Mucosa of stomach (tissue), 1 donor: ENCODE results near the gene SLC38A10.
"Not testable (repeated sequence)": the region's sequence is repeated elsewhere in the genome, so short reads cannot be mapped to it uniquely, and the experiment has no call there.

Source experiments
- H3K27me3 ChIP-seq: one replicate; pipeline ENCODE4 v1.7.0; 2013; ENCODE audit warnings: mild to moderate bottlenecking, low read length; ENCODE audit not compliant: control insufficient read depth, insufficient read depth
- H3K36me3 ChIP-seq: one replicate; pipeline ENCODE4 v1.7.0; 2013; ENCODE audit warnings: low read length; ENCODE audit not compliant: control insufficient read depth, insufficient read depth
- H3K4me1 ChIP-seq: one replicate; pipeline ENCODE4 v1.7.0; 2013; ENCODE audit warnings: mild to moderate bottlenecking, low read length; ENCODE audit not compliant: control insufficient read depth, insufficient read depth
- H3K4me3 ChIP-seq: one replicate; pipeline ENCODE4 v1.7.0; 2013; ENCODE audit warnings: low read length
- H3K9ac ChIP-seq: one replicate; pipeline ENCODE4 v1.7.0; 2013; ENCODE audit warnings: mild to moderate bottlenecking, low read length, moderate library complexity
- H3K9me3 ChIP-seq: one replicate; pipeline ENCODE4 v1.7.0; 2013; ENCODE audit warnings: mild to moderate bottlenecking, low read length, moderate library complexity; ENCODE audit not compliant: control insufficient read depth
- donor health status: Pancreatic carcinoma.

SLC38A10 gene

DNA sequence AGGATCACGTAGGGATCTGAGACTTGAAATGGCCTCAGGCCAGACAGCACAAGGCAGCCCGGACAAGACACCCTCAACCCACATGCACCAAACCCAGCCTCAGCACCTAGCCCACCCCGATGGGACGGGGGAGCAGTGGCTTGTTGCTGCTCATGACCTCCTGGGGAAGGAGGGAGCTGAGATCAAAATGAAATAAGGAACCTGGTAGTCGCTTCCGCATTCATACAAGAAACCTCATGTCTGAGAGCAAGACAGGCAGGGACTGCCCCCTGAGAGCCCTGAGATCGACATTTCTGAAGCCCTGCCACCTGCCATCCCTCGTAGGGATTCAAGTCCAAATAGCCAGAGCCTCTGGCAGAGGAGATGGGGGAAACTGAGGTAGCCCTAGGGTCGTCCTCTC lies 66.7 kb downstream of the SLC38A10 start:
- Histone ChIP-seq H3K36me3 (no peaks in the 10 kb centered on the region), H3K27me3 (peaks cover 5% of the 10 kb centered on the region), H3K9me3 (no peaks in the 10 kb centered on the region), H3K4me3 (no peak overlapping the region), H3K9ac (no peak overlapping the region), H3K4me1 (peaks cover 4% of the 10 kb centered on the region)

DNA sequence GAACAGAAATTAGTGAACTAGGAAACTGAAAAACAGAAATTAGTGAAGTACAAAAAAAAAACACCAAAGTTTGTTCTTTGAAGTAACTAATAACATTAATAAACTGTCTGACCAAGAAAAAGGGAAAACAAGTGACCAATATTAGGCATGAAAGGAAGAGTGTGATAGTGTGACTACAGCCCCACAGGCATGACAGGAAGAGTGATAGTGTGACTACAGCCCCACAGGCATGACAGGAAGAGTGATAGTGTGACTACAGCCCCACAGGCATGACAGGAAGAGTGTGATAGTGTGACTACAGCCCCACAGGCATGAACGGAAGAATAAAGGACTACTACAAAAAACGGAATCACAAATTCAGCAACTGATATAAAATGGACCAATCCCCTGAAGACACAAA lies 67.5 kb downstream of the SLC38A10 start:
- not testable (repeated sequence) for H3K9ac ChIP-seq, H3K36me3 ChIP-seq, H3K4me3 ChIP-seq, H3K27me3 ChIP-seq, H3K9me3 ChIP-seq, H3K4me1 ChIP-seq

DNA sequence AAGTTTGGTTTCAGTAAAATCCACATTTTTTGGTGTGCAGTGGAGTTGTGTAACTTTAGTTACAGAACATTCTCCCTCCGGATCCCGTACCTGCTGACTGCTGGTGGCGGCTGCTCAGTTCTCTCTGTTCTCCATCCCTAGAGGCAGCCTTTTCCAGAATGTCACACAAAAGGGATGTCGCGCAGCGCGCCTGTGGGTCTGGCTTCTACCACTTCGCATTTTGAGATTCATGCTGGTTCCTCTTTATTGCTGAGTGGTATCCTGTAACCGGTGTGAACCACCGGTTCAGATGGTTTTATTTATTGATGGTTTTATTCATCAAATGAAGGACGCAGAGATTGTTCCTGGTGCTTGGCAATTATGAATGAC lies 71.4 kb downstream of the SLC38A10 start:
- Histone ChIP-seq H3K9me3 (no peaks in the 10 kb centered on the region), H3K36me3 (no peaks in the 10 kb centered on the region), H3K4me3 (no peak overlapping the region), H3K4me1 (peaks cover 17% of the 10 kb centered on the region), H3K9ac (no peak overlapping the region), H3K27me3 (peaks cover 5% of the 10 kb centered on the region)

DNA sequence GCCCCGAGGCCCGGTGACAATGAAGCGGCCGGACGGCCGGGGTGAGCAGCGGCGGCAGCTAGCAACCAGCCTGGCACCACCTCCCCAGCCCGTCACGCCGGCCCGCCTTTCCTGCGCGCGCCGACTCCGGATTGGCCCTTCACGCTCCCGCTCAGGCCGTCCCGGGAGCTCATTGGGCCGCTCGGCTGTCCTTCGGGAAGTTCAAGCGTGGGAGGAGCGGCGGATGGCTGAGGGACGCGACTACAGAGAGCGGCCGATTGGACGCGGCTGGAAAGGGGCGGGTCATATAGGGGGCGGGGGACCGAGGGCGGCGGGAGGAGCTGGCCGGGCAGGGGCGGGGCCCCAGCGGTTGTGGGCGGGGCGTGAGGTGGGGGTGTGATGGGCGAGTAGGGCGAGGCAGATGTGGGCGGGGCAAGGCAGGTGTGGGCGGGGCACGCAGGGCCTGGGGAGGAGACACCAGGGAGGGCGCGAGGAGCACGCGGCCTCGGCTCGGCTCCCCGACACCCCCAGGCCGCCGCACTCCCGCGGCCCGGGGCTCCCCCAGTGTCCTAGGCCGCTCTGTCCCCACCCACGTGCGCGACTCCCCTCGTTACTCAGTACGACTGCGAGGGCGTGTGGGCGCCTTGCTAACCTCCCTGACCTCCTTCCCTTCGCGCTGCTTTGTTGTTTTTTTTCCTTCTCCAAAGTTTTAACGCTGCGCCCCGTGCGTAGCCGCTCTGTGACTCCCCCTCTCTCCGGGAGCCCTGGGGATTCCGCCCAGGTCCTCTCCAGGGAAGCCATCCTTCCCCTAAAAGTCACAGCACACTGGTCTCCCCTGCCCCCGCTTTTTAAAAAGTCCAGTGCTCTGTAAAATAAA lies 72.0 kb downstream of the SLC38A10 start, which contains the start of gene CEP131:
Gene CEP131, minus strand, starts transcription at position 60 of the 856 bp plus-strand sequence. CDS start 2,909 bp downstream, outside the sequence.
- Histone ChIP-seq H3K9me3 (no peaks in the 10 kb centered on the region), H3K9ac (peak within 1 kb of the TSS; percentile 55), H3K27me3 (peaks cover 5% of the 10 kb centered on the region), H3K4me1 (peaks cover 17% of the 10 kb centered on the region), H3K4me3 (peak within 1 kb of the TSS; percentile 60), H3K36me3 (no peaks in the 10 kb centered on the region)

DNA sequence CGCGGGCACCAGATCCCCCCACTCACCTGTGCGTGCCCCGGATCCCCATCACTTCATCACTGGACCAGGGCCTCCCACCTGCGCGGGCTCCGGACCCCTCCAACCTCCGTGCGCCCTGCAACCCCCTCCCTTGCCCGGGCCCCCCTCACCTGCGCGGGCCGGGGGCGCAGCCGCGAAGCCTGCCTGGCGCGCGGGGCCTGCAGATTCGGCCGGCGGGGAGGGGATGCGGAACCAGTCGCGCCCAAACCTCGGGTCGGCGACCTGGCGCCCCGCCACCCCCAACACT lies 72.5 kb downstream of the SLC38A10 start:
- H3K4me3 ChIP-seq: peak overlapping the region; percentile 60
- no peaks in the 10 kb centered on the region for H3K9me3 ChIP-seq
- H3K27me3 ChIP-seq: peaks cover 5% of the 10 kb centered on the region
- H3K9ac ChIP-seq: peak overlapping the region; percentile 55
- no peaks in the 10 kb centered on the region for H3K36me3 ChIP-seq
- peaks cover 17% of the 10 kb centered on the region for H3K4me1 ChIP-seq

DNA sequence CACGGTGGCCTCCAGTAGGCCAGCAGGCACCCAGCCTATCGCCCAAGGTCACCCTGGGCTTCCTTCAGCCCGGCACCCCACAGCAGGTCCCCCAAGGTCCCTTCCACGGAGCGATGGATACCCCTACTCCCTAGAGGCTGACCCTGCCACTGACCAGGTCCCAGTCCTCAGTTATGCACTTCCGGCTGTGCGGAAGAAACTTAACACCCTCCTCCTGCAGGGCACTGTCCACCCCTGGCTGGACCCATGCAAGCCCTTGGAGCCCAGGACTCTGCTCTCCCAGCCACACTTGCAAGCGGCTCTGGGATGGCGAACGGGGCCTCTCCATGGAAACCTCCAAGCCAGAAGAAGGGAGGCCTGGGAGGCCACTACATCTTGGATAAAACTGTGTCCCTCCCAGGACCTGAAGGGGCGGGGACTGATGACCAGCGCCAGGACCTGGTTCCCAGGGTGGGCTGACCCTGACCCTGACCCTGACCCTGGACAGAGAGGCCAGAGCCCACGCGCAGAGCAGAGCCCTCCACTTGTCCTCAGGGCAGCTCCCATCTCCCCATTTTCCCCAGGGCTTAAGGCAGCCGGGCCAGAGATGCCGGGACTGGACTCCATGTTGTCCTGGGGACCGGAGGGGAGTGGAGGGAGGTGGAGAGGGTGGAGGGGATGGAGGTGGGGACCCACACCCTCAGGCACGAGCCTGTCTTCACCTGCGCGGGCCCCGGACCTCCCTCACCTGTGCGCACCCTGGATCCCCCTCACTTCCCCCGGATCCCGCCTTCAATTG lies 73.1 kb downstream of the SLC38A10 start:
- H3K27me3 ChIP-seq: peaks cover 5% of the 10 kb centered on the region
- H3K36me3 ChIP-seq: no peaks in the 10 kb centered on the region
- H3K9ac ChIP-seq: peak overlapping the region; percentile 55
- peaks cover 17% of the 10 kb centered on the region for H3K4me1 ChIP-seq
- no peaks in the 10 kb centered on the region for H3K9me3 ChIP-seq
- H3K4me3 ChIP-seq: peak overlapping the region; percentile 60

DNA sequence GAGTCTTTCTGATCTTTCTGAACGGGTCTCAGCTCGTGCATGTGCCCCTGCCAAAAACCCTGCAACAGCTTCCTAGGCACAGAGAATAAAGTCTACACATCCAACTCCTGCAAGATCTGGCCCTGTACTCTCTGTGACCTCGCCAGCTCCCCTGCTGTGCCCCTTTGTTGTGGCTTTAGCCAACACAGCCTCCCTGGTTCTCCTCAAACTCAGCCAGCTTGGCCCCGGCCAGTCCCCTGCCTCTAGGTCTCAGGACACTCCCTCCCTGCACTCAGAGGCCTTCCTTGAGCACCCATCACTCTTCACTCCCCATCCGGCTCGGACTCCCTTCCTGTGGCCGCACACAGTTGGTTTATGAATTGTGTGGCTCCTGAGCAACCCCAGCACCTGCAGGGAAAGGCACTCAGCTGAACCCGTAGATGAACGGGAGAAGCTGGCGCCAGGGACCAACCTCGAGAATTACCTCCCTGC lies 73.7 kb downstream of the SLC38A10 start:
- Histone ChIP-seq H3K27me3 (peaks cover 5% of the 10 kb centered on the region), H3K36me3 (no peaks in the 10 kb centered on the region), H3K4me3 (peak overlapping the region; percentile 60), H3K4me1 (peaks cover 17% of the 10 kb centered on the region), H3K9ac (no peak overlapping the region), H3K9me3 (no peaks in the 10 kb centered on the region)

DNA sequence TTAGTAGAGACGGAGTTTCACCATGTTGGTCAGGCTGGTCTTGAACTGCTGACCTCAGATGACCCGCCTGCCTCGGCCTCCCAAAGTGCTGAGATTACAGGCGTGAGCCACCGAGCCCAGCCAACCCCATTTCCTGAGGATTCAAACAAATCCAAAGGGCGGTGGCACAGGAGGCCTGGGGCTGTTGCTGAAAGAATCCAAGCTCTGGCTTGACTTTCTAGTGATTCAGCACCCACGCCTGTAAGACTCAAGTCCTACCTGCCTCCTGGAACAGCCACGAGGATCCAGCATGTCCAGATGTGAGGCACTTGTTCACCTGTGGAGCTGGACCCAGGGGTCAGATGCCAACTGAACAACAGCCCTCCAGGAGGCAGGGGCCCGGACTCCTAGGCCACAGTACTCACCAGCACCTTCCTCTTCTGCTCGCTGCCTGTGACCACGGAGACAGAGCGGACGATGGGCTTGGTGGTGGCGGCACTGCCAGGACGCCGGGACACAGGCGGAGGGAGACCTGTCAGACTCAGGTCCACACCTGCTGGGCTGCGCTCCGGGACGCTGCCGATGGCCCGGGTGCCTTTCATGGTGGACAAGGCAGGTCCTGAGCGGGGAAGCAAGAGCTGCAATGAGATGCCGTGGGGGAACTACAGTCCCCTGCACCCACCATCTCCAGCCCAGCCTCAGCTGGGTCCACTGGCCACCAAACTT lies 75.5 kb downstream of the SLC38A10 start:
- H3K9me3 ChIP-seq: no peaks in the 10 kb centered on the region
- no peak overlapping the region for H3K9ac ChIP-seq
- peaks cover 17% of the 10 kb centered on the region for H3K4me1 ChIP-seq
- no peaks in the 10 kb centered on the region for H3K36me3 ChIP-seq
- H3K4me3 ChIP-seq: no peak overlapping the region
- H3K27me3 ChIP-seq: peaks cover 5% of the 10 kb centered on the region

DNA sequence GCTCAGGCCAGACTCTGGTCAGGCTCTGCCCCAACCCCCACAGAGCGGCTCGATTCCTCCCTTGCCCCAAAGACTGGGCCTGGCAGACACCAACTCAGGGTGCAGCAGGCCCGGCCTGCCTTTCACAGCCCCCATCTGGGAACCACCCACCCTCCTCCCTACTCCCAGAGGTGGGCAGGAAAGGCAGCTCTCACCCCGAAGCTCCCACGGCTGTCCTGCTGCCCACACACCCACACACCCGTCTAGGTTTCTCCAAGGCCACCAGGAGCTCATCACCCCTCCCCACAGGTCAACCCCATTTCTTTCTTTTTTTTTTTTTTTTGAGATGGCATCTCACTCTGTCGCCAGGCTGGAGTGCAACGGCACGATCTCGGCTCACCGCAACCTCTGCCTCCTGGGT lies 76.1 kb downstream of the SLC38A10 start:
- peaks cover 17% of the 10 kb centered on the region for H3K4me1 ChIP-seq
- no peaks in the 10 kb centered on the region for H3K9me3 ChIP-seq
- no peak overlapping the region for H3K9ac ChIP-seq
- no peak overlapping the region for H3K4me3 ChIP-seq
- H3K27me3 ChIP-seq: peaks cover 5% of the 10 kb centered on the region
- no peaks in the 10 kb centered on the region for H3K36me3 ChIP-seq

DNA sequence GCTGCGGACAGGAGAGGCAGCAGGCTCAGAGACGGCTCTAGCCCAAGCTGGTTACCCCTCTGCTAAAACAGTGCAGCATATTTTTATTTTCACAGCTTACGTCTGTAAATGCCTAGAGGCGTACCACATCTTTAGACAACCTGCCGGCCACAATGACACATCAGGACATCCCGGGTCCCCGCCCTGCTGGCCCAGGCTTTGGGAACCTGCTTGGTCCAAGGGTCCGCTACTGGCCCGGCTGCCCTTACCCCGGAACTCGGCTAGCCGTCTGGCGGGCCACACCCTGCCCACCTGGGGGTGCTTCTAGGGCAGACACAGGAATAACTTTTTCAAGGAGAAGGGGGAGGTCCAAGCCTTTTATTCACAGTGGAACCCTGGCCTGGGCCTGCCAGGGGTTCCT lies 76.6 kb downstream of the SLC38A10 start:
- Histone ChIP-seq H3K9me3 (no peaks in the 10 kb centered on the region), H3K27me3 (peaks cover under 1% of the 10 kb centered on the region), H3K9ac (no peak overlapping the region), H3K36me3 (no peaks in the 10 kb centered on the region), H3K4me3 (no peak overlapping the region), H3K4me1 (peaks cover 13% of the 10 kb centered on the region)

DNA sequence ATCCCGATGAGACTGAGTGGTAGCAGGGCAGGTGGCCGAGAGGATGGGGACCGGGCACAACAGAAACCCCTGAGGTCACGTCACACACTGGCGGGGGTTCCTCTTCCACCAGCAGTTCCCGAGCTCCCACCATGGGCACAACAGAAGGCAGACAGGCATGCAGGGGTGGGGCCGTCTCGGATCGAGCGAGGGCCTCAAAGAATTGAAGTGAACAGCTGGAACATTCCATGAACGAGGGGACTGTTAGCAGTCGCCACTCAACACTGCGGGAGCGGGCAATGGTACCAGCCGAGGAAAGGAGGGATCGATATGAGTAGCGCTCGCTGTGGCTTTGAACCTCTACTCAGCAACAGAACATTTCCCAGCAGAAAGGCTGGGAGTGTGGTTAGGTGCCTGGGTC lies 77.6 kb downstream of the SLC38A10 start:
- Histone ChIP-seq H3K9me3 (no peaks in the 10 kb centered on the region), H3K36me3 (no peaks in the 10 kb centered on the region), H3K27me3 (no peaks in the 10 kb centered on the region), H3K4me1 (peaks cover 11% of the 10 kb centered on the region), H3K9ac (no peak overlapping the region), H3K4me3 (no peak overlapping the region)

DNA sequence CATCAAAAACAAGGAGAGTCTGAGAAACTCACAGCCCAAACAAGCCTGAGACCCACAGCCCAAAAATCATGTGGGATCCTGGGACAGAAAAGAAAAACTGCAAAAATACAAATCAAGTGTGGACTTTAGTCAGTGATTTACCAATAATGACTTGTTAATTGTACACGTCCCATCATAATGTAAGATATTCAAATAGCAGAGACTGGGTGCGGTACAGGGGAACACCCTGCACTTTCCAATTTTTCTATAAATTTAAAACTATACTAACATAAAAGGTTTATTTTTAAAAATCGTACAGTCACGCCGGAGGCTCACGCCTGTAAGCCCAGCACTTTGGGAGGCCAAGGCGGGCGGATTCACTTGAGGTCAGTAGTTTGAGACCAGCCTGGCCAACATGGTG lies 81.1 kb downstream of the SLC38A10 start:
- no peaks in the 10 kb centered on the region for H3K27me3 ChIP-seq
- H3K4me3 ChIP-seq: no peak overlapping the region
- no peaks in the 10 kb centered on the region for H3K9me3 ChIP-seq
- no peaks in the 10 kb centered on the region for H3K36me3 ChIP-seq
- H3K9ac ChIP-seq: no peak overlapping the region
- H3K4me1 ChIP-seq: no peaks in the 10 kb centered on the region
